GM10266 (cell line): Measurements from ENCODE around the gene LPGAT1.
"Not testable (repeated sequence)": the region's sequence is repeated elsewhere in the genome, so short reads cannot be mapped to it uniquely, and the experiment has no call there.

Experiments
- DNase-seq: peaks from one replicate; pipeline ENCODE4 v3.0.0; 2012; ENCODE audit errors: extremely low spot score
- CTCF ChIP-seq: IDR thresholded peaks from 2 replicates; pipeline ENCODE4 v1.5.1; 2012; ENCODE audit warnings: mild to moderate bottlenecking, low read depth; ENCODE audit not compliant: control insufficient read depth, insufficient read depth; ENCODE audit errors: missing control alignments

LPGAT1 gene

GRCh38 chr1:211724687-211725196 is 105.8 kb downstream of the LPGAT1 start:
- DNase-seq: no peak

GRCh38 chr1:211723273-211723672 is 107.3 kb downstream of the LPGAT1 start:
- TF ChIP-seq CTCF: no peak
- no peak for DNase-seq

More at GRCh38 chr1:211724687-211725196, 105.8 kb downstream of the LPGAT1 start:
- TF ChIP-seq CTCF: no peak

GRCh38 chr1:211722277-211723175 is 108.0 kb downstream of the LPGAT1 start:
- no peak for DNase-seq
- no peak for TF ChIP-seq CTCF

- DNase-seq: not testable (repeated sequence)
Measured at GRCh38 chr1:211716555-211716954, 114.0 kb downstream of the LPGAT1 start.

- DNase-seq: no peak
- TF ChIP-seq CTCF: no peak
Measured at GRCh38 chr1:211715971-211716370, 114.6 kb downstream of the LPGAT1 start.

- no peak for DNase-seq
- no peak for TF ChIP-seq CTCF
Measured at GRCh38 chr1:211714154-211714553, 116.4 kb downstream of the LPGAT1 start.

GRCh38 chr1:211713231-211713630 is 117.3 kb downstream of the LPGAT1 start:
- no peak for DNase-seq
- TF ChIP-seq CTCF: no peak
